ENCODE measurements around the gene CDC23. TPM values are rescaled to one million over a fixed set of nuclear protein-coding genes. Genes with fewer than 3 reads are reported as not detected.
A peak's percentile ranks its signal among the peaks of the same experiment; 100 is the strongest.

The CDC23 gene
- total RNA-seq, 1 experiment from 2014 or later, result 26.1 TPM

GRCh38 chr5:138138949-138139780, 74.0 kb downstream of the CDC23 start, which contains the start of gene NME5:
Gene NME5, minus strand, starts transcription at chr5:138139428. Its CDS starts 648 bp downstream, at chr5:138138780.
- Histone ChIP-seq H3K4me3 (ENCODE audit: low read length) (peak within 1 kb of the TSS; percentile 50; the same call in 1 of the 2 replicates), H3K4me2 (ENCODE audit: low read length) (peak within 1 kb of the TSS; percentile 62), H3F3A (ENCODE audit: low read length, unreplicated experiment) (no peaks in the 10 kb centered on the region), H3K36me3 (ENCODE audit: low read depth, low read length) (no peaks in the 10 kb centered on the region), H4K20me1 (ENCODE audit: low read length) (no peaks in the 10 kb centered on the region), H3K9me2 (replicated peaks; ENCODE audit: low read length) (no peaks in the 10 kb centered on the region), H2AFZ (ENCODE audit: low read length) (peak within 1 kb of the TSS; percentile 63), H3K27ac (ENCODE audit: low read length) (no peak within 1 kb of the TSS), H3K9ac (ENCODE audit: low read length) (no peak within 1 kb of the TSS), H3K79me2 (ENCODE audit: low read length) (no peaks in the 10 kb centered on the region), H3K27me3 (ENCODE audit: low read length) (no peaks in the 10 kb centered on the region), H3K9me3 (ENCODE audit: low read length) (no peaks in the 10 kb centered on the region), H3K4me1 (ENCODE audit: insufficient read depth, low read length) (peaks cover 8% of the 10 kb centered on the region)
- intact Hi-C loops (cut with micrococcal nuclease), result no loop called here
- BruUV-seq (replicated peaks), result no TSS peak
- ATAC-seq (peak; percentile 59), DNase-seq (peak; percentile 20)
- TF ChIP-seq EZH2phosphoT487 (IDR thresholded peaks at IDR 0.05; ENCODE audit: borderline replicate concordance, low read length), result no peak
- TF ChIP-seq, protein P1, sequence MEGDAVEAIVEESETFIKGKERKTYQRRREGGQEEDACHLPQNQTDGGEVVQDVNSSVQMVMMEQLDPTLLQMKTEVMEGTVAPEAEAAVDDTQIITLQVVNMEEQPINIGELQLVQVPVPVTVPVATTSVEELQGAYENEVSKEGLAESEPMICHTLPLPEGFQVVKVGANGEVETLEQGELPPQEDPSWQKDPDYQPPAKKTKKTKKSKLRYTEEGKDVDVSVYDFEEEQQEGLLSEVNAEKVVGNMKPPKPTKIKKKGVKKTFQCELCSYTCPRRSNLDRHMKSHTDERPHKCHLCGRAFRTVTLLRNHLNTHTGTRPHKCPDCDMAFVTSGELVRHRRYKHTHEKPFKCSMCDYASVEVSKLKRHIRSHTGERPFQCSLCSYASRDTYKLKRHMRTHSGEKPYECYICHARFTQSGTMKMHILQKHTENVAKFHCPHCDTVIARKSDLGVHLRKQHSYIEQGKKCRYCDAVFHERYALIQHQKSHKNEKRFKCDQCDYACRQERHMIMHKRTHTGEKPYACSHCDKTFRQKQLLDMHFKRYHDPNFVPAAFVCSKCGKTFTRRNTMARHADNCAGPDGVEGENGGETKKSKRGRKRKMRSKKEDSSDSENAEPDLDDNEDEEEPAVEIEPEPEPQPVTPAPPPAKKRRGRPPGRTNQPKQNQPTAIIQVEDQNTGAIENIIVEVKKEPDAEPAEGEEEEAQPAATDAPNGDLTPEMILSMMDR (conservative IDR thresholded peaks at IDR 0.05; ENCODE audit: low read depth, low read length), result no peak
- TF ChIP-seq EZH2 (IDR thresholded peaks at IDR 0.05; ENCODE audit: low read length, unreplicated experiment), result no peak
- ChIA-PET CTCF (no interaction called here), POLR2A (ENCODE audit: unreplicated experiment) (no interaction called here)

Other genes starting within 250 kb of the CDC23 start
- 10.5 and 13.0 TPM in 2 replicates for gene FAM13B, start 180.2 kb downstream of the CDC23 start, total RNA-seq (2014; rRNA removed)
- gene WNT8A, start 129.3 kb downstream of the CDC23 start, total RNA-seq (2014; rRNA removed), result not detected in 2 replicates
- gene NME5, start 73.9 kb downstream of the CDC23 start, total RNA-seq (2014; rRNA removed), result 0.40 and 0.44 TPM in 2 replicates
- 30.5 and 35.6 TPM in 2 replicates for gene BRD8, start 34.7 kb downstream of the CDC23 start, total RNA-seq (2014; rRNA removed)
- gene KIF20A, start 34.2 kb downstream of the CDC23 start, total RNA-seq (2014; rRNA removed), result 55.5 and 59.0 TPM in 2 replicates
- not detected in 2 replicates for gene GFRA3, start 61.3 kb upstream of the CDC23 start, total RNA-seq (2014; rRNA removed)
- gene CDC25C, start 118.5 kb upstream of the CDC23 start, total RNA-seq (2014; rRNA removed), result 13.8 and 14.7 TPM in 2 replicates
- gene FAM53C, start 124.9 kb upstream of the CDC23 start, total RNA-seq (2014; rRNA removed), result 26.6 and 28.7 TPM in 2 replicates
- 21.7 and 25.6 TPM in 2 replicates for gene KDM3B, start 139.4 kb upstream of the CDC23 start, total RNA-seq (2014; rRNA removed)
- 2.4 and 2.5 TPM in 2 replicates for gene REEP2, start 225.7 kb upstream of the CDC23 start, total RNA-seq (2014; rRNA removed)